Astrocyte of the cerebellum (primary cell): ENCODE measurements around the gene TBCK.

Experiments
- DNase-seq: peaks from one replicate; pipeline ENCODE4 v3.0.0-alpha.2; 2011; ENCODE audit warnings: low read depth
- H3K4me3 ChIP-seq: 2 replicates; pipeline ENCODE4 v1.5.1; 2011; ENCODE audit warnings: mild to moderate bottlenecking, low read depth, low read length, moderate library complexity
- CTCF ChIP-seq: IDR thresholded peaks from 2 replicates; pipeline ENCODE4 v1.5.1; 2012; ENCODE audit warnings: low read length, low read depth, moderate library complexity, mild to moderate bottlenecking; ENCODE audit errors: missing control alignments
- in situ Hi-C: cut with HindIII; loops from 2 replicates; pipeline ENCODE4 v1.10.0; 2017; ENCODE audit warnings: low sequenced_read_pairs

Gene TBCK

GRCh38 chr4:106038908-106039307 lies 277.1 kb downstream of the TBCK start:
- in situ Hi-C loops, result no loop called here
- no peak overlapping the region for H3K4me3 ChIP-seq
- no peak for TF ChIP-seq CTCF
- DNase-seq, result no peak

GRCh38 chr4:106038012-106038411 lies 278.0 kb downstream of the TBCK start:
- DNase-seq, result no peak
- H3K4me3 ChIP-seq, result no peak overlapping the region
- no peak for TF ChIP-seq CTCF
- in situ Hi-C loops, result no loop called here

- DNase-seq, result no peak
- in situ Hi-C loops, result no loop called here
- H3K4me3 ChIP-seq, result no peak overlapping the region
- TF ChIP-seq CTCF, result no peak
Measured at GRCh38 chr4:106036848-106037247, 279.2 kb downstream of the TBCK start.

GRCh38 chr4:106036334-106036733 lies 279.7 kb downstream of the TBCK start:
- in situ Hi-C loops, result no loop called here
- no peak for DNase-seq
- no peak overlapping the region for H3K4me3 ChIP-seq
- TF ChIP-seq CTCF, result no peak

GRCh38 chr4:106035204-106035603 lies 280.8 kb downstream of the TBCK start:
- in situ Hi-C loops, result no loop called here
- no peak for DNase-seq
- no peak overlapping the region for H3K4me3 ChIP-seq
- no peak for TF ChIP-seq CTCF

GRCh38 chr4:106034751-106035150 lies 281.3 kb downstream of the TBCK start:
- TF ChIP-seq CTCF, result no peak
- H3K4me3 ChIP-seq, result no peak overlapping the region
- DNase-seq, result no peak
- in situ Hi-C loops, result no loop called here

- in situ Hi-C loops, result no loop called here
- no peak for DNase-seq
- TF ChIP-seq CTCF, result no peak
- H3K4me3 ChIP-seq, result no peak overlapping the region
Measured at GRCh38 chr4:106034220-106034619, 281.8 kb downstream of the TBCK start.
